Cortex of kidney (tissue), 1 donor: Measurements from ENCODE around the gene C2orf80.
"Not testable (repeated sequence)": the region's sequence is repeated elsewhere in the genome, so short reads cannot be mapped to it uniquely, and the experiment has no call there.

Experiments
- DNase-seq: peaks from one replicate; lab custom pipeline; 2025; lab: John Stamatoyannopoulos, UW

The C2orf80 gene

GRCh38 chr2:208189810-208190503, at the start of gene C2orf80:
C2orf80 (minus strand) TSS chr2:208190030; CDS start chr2:208186986, 3,044 bp downstream.
- no peak for DNase-seq

GRCh38 chr2:208235860-208236259, 46.0 kb upstream of the C2orf80 start:
- no peak for DNase-seq

GRCh38 chr2:208234786-208235185, 45.0 kb upstream of the C2orf80 start:
- DNase-seq, result no peak

GRCh38 chr2:208228476-208228875, 38.6 kb upstream of the C2orf80 start:
- DNase-seq, result no peak

GRCh38 chr2:208227581-208228232, 37.9 kb upstream of the C2orf80 start:
- DNase-seq, result no peak

GRCh38 chr2:208224802-208225201, 35.0 kb upstream of the C2orf80 start:
- DNase-seq, result no peak

GRCh38 chr2:208222351-208222750, 32.5 kb upstream of the C2orf80 start:
- DNase-seq, result no peak

GRCh38 chr2:208221873-208222272, 32.0 kb upstream of the C2orf80 start:
- DNase-seq, result not testable (repeated sequence)

GRCh38 chr2:208210688-208211451, 21.0 kb upstream of the C2orf80 start:
- no peak for DNase-seq

- DNase-seq, result no peak
Measured at GRCh38 chr2:208208335-208209085, 18.7 kb upstream of the C2orf80 start.

- DNase-seq, result no peak
Measured at GRCh38 chr2:208207769-208208168, 17.9 kb upstream of the C2orf80 start.

- DNase-seq, result no peak
Measured at GRCh38 chr2:208204166-208204565, 14.3 kb upstream of the C2orf80 start.

- no peak for DNase-seq
Measured at GRCh38 chr2:208195531-208195930, 5.7 kb upstream of the C2orf80 start.

GRCh38 chr2:208192611-208193236, 2.9 kb upstream of the C2orf80 start:
- no peak for DNase-seq

- no peak for DNase-seq
Measured at GRCh38 chr2:208189069-208189809, 591 bp downstream of the C2orf80 start.

GRCh38 chr2:208186893-208187292, 2.9 kb downstream of the C2orf80 start:
- DNase-seq, result no peak

- no peak for DNase-seq
Measured at GRCh38 chr2:208186465-208186864, 3.4 kb downstream of the C2orf80 start.

- no peak for DNase-seq
Measured at GRCh38 chr2:208183972-208184705, 5.7 kb downstream of the C2orf80 start.

- no peak for DNase-seq
Measured at GRCh38 chr2:208183526-208183925, 6.3 kb downstream of the C2orf80 start.

- no peak for DNase-seq
Measured at GRCh38 chr2:208182835-208183234, 7.0 kb downstream of the C2orf80 start.
